SKM-1 (cell line): ENCODE measurements around the gene SRMS.
"Not testable (repeated sequence)": the region's sequence is repeated elsewhere in the genome, so short reads cannot be mapped to it uniquely, and the experiment has no call there.

Experiments
- DNase-seq: peaks from one replicate; lab custom pipeline; 2025; ENCODE audit not compliant: unreplicated experiment; lab: John Stamatoyannopoulos, UW

SRMS gene

GRCh38 chr20:63566395-63567135 lies 19.0 kb upstream of the SRMS start:
- DNase-seq = no peak

GRCh38 chr20:63565699-63566335 lies 18.3 kb upstream of the SRMS start:
- no peak for DNase-seq

DNA sequence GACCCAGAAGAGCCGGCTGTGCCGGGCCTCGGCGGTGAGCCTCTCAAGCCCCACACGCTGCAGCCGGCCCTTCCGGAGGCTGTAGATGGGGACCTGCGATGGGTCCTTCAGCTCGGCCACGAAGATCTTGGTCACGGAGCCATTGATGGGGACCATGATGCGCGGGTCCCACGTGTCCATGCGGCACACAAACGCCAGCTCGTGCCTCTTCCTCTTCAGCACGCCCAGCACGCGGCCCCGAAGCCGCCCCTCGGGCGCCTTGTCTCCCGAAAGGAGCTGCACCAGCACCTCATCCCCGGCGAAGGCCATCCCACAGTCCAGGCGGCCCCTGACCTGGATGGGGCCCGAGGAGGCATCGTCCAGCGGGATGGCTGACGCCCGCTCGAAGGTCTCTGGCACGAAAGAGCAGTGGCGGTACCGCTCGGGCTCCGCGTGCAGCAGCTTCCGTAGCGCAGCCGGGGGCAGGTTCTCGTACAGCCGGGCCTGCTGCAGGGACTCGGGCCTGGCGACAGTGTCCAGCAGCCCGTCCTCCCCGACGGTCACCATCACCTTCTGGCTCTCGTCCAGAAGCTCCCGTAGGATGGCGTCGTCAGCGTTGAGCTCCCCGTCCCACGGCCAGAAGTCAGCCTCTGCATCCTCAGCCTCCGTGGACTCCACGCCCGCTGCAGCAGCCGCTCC lies 17.6 kb upstream of the SRMS start:
- DNase-seq = no peak

DNA sequence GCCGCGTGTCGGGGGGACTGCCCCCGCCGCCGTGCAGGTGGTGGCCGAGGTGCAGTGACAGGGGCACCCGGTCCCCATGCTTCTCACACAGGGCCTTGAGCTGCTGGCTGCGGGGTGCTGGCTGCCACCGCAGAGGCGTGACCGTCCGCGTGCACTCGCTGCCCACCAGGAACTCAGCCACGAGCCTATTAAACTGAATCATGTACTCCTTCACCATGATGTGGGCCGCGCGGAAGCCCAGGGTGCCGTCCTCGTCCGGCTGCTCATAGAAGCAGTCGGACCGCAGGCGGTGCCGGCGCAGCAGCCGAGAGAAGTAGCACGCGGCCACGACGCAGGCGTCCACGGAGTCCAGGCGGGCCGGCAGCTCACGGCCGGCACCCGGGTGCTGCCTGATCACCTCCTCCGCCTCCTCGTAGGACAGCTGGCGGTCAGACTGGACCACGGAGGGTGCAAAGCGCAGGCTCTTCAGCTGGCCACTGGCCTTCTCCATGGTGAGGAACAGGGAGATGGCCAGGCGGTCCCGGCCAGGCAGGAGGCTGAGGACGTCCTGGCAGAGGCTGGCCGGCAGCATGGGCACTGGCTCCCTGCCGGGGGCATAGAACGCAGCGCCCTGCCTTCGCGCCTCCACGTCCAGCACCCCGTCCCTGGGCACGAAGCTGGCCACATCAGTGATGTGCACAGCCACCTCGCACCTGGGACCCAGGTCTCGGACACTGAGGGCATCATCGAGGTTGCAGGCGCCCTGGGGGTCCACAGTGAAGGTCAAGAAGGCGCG lies 16.7 kb upstream of the SRMS start:
- no peak for DNase-seq

GRCh38 chr20:63563225-63563935 lies 15.8 kb upstream of the SRMS start:
- DNase-seq = no peak

DNA sequence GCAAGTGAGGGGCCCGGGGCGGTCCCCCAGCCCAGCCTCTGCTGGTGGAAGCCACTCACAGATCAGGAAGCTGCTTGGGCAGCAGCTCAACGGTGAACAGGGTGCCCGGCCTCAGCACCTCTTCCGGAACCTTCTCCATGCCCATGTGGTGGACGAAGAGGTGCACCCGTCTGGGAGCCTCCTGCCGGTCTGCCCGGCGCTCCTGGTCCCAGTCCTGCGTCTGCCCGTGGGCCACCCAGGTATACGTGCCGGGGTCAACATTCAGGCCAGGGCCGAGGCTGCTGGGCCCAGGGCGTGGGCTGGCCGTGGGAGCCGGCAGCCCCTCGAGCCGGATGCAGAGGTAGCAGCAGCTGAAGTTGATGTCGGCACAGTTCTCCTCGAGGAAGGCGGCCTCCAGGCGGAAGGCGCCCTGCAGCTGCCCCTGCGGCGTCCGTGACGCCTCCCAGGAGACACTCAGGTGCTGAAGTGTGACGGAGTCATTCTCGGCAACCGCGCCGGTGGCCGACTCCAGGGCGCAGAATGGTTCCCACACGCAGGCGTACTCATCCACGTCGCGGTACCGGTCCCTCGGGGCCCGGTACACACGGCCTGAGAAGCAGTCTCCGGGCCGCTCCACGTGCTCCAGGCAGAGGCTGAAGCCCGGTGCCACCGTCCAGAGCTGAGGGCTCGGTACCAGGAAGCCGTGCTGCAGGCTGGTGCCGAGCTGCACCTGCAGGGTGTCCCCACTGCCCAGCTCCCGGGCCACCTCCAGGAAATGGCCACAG lies 15.1 kb upstream of the SRMS start:
- DNase-seq = no peak

DNA sequence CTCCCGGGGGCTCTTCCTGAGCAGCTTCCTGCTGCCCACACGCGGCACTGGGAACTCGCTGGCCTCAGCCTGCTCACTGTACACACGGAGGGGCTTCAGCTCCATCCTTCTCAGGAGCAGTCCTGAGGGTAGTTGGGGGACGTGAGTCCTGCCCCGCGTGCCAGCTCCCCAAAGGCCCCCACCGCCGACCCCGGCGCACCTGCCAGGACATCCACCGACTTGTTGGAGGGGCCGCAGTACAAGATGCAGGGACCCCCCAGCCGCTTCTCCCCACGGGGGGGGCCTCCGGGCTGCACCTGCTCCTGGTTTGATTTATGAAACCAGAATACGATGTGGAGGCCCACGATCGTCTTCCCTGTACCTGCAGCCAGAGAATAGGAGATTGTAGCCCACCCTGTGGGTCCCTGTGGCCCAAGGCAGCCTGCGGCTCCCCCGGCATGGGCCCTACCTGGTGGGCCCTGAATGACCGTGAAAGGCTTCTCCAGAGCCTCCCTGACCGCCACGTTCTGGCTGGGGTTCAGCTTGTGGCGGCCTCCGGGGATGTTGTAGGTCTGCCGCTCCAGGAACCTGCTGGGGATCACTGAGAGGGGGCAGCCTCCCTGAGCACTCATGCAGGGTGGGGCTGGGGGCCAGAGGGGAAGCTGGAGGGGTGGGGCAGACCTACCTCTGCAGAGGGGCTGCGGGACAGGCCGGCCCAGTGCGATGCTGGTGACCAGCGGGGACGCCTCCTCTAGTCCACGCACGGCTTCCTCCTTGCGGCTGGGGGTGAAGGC lies 14.3 kb upstream of the SRMS start:
- no peak for DNase-seq

GRCh38 chr20:63560856-63561609 lies 13.5 kb upstream of the SRMS start:
- no peak for DNase-seq

DNA sequence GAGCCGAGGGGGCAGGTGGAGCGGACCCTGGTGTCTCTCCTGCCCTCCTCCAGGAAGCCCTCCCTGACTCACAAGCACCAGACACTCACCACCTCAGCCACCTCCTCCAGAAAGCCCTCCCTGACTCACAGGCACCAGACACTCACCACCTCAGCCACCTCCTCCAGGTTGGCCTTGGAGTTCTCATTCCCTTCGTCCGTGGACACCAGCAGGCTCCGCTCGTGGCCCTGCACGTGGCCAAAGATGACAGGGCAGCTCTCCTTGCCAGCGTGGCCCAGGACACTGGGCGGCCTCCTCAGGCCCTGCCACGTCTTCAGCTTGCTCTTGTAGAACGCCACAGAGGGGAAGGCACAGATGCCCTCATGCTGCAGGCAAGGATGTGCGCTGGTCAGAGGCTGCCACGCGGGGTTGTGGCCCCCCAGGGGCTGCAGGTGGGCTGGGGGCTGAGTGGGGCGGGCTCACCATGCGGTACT lies 12.8 kb upstream of the SRMS start:
- no peak for DNase-seq

DNA sequence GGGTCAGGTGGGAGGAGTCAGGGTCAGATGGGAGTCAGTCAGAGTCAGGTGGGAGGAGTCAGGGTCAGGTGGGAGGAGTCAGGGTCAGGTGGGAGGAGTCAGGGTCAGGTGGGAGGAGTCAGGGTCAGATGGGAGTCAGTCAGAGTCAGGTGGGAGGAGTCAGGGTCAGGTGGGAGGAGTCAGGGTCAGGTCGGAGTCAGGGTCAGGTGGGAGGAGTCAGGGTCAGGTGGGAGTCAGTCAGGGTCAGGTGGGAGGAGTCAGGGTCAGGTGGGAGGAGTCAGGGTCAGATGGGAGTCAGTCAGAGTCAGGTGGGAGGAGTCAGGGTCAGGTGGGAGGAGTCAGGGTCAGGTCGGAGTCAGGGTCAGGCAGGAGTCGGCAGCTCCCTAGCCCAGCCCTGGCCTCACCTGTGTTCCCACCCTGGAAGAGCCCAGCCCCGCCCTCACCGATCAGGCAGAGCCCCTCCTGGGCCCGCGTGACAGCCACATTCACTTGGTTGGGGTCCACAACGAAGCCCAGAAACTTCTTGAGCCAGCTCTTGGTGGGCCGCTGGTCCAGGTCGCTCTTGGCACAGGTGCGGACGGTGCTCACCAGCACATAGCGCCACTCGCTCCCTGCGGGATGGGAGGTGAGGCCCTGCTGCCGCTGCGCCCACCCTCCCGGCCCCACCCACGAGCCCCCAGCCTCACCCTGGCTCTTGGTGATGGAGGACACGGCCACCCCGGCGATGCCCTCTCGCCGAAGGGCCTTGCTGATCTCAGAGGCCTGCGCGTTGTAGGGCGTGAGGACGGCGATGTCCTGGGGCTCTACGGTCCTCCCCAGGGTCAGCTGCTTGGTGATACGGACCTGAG lies 12.2 kb upstream of the SRMS start:
- DNase-seq = not testable (repeated sequence)

- no peak for DNase-seq
These were observed 11.4 kb upstream of the SRMS start for GRCh38 chr20:63558804-63559484.

DNA sequence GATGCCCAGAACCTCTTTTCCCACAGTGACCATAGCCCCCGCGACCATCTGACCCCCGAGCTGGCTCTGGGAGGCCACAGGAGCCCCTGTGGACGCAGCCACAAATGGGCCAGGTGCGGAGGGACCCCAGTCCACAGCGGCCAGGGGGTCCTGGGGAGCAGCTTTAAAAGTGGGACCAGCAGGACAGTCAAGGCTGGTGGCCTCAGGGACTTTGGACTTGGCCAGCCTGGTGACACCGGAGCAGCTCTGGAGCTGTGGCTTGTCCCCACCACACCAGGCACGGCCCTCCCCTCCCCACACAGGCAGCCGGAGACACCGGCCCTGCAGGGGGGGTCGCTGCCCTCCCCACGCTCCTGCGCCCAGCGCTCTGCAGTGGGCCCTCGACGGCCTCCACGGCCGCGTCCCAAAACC lies 9.9 kb upstream of the SRMS start:
- no peak for DNase-seq

GRCh38 chr20:63556873-63557478 lies 9.4 kb upstream of the SRMS start:
- no peak for DNase-seq

DNA sequence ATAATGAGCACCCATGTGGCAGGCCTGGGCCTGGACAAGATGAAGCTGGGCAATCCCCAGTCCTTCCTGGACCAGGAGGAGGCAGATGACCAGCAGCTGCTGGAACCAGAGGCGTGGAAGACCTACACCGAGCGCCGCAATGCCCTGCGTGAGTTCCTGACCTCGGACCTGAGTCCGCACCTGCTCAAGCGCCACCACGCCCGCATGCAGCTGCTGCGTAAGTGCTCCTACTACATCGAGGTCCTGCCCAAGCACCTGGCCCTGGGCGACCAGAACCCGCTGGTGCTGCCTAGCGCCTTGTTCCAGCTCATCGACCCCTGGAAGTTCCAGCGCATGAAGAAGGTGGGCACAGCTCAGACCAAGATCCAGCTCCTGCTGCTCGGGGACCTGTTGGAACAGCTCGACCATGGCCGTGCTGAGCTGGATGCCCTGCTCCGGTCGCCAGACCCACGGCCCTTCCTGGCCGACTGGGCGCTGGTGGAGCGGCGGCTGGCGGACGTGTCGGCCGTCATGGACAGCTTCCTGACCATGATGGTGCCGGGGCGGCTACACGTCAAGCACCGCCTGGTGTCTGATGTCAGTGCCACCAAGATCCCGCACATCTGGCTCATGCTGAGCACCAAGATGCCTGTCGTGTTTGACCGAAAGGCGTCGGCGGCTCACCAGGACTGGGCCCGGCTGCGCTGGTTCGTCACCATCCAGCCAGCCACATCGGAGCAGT lies 8.3 kb upstream of the SRMS start:
- no peak for DNase-seq

DNA sequence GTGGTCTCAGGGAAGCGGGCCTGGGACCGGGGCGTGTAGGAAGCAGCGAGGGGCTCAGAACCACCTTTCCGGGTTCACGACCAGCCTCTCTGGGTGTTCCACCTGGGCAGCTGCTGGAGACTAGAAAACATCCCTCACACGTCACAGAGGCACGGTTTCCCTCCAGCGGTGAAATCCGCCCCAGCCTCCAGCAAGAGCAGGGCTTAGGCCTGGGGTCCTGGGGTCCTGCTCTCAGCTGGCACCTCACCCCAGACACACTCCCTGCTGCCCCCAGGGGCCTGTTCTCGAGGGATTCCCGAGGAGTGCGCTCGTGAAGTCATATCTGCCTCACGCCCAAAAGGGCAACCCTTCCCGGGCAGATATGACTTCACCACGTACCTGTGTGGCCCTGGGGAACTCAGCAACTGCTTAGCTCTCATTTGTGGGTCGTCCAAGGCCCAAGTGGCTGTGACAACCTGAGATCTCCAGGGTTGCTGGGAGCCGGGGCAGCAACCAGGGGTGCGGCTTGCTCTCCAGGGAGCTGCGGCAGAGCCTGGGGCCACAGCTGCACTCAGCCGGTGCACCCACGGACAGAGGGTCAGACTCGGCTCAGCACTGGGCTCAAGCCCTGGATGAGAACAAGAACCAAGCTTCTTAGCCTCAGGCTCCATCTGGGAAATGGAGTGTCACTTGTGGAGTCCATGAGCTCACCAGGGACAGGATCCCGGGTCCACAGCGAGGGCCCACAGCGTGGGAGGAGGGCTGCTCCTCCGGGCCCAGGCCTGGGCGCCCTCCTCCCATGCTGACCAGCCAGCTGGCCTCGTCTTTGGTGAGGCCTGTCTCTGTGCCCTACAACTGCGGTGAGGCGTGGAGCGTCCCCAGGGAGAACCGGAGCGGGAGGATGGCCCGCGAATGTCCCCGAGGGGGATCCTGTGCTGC lies 7.1 kb upstream of the SRMS start:
- no peak for DNase-seq
